H9 (cell line): Measurements from ENCODE around the gene EHBP1. TPM values are rescaled to one million over a fixed set of nuclear protein-coding genes. Genes with fewer than 3 reads are reported as not detected.

ENCODE experiments used
- DNase-seq: peaks from one replicate; pipeline ENCODE4 v3.0.0-alpha.2; 2017
- H2AFZ ChIP-seq: one replicate; pipeline ENCODE4 v1.6.1; 2013; ENCODE audit warnings: mild to moderate bottlenecking, low read length, control low read depth, moderate library complexity
- H2AK5ac ChIP-seq: 2 replicates; pipeline ENCODE4 v1.6.1; 2013; ENCODE audit warnings: low read length, control low read depth, mixed read lengths; ENCODE audit not compliant: insufficient read length
- H2BK120ac ChIP-seq: one replicate; pipeline ENCODE4 v1.6.1; 2013; ENCODE audit warnings: low read depth, mild to moderate bottlenecking, low read length, control low read depth, inconsistent platforms; ENCODE audit not compliant: poor library complexity, severe bottlenecking
- H2BK12ac ChIP-seq: 2 replicates; pipeline ENCODE4 v1.6.1; 2013; ENCODE audit warnings: low read length, control low read depth, mixed read lengths, low read depth; ENCODE audit not compliant: insufficient read length
- H2BK15ac ChIP-seq: 2 replicates; pipeline ENCODE4 v1.6.1; 2013; ENCODE audit warnings: low read depth, low read length, control low read depth
- H2BK20ac ChIP-seq: one replicate; pipeline ENCODE4 v1.6.1; 2013; ENCODE audit warnings: low read depth, mild to moderate bottlenecking, low read length, control low read depth, inconsistent platforms; ENCODE audit not compliant: poor library complexity, severe bottlenecking
- H2BK5ac ChIP-seq: 2 replicates; pipeline ENCODE4 v1.6.1; 2013; ENCODE audit warnings: low read length, control low read depth, mixed read lengths; ENCODE audit not compliant: insufficient read length
- H3K14ac ChIP-seq: 2 replicates; pipeline ENCODE4 v1.6.1; 2013; ENCODE audit warnings: low read length, control low read depth; ENCODE audit not compliant: insufficient read depth
- H3K18ac ChIP-seq: 2 replicates; pipeline ENCODE4 v1.6.1; 2013; ENCODE audit warnings: low read depth, mild to moderate bottlenecking, mixed read lengths, low read length, control low read depth; ENCODE audit not compliant: insufficient read length
- H3K23ac ChIP-seq: 2 replicates; pipeline ENCODE4 v1.6.1; 2013; ENCODE audit warnings: low read length, control low read depth, mixed read lengths, low read depth; ENCODE audit not compliant: insufficient read length
- H3K23me2 ChIP-seq: 2 replicates; pipeline ENCODE4 v1.6.1; 2013; ENCODE audit warnings: low read depth, mild to moderate bottlenecking, mixed read lengths, low read length, control low read depth; ENCODE audit not compliant: insufficient read length, poor library complexity, severe bottlenecking
- H3K27ac ChIP-seq: 2 replicates; pipeline ENCODE4 v1.5.1; 2013; ENCODE audit warnings: low read length, control low read depth, mixed read lengths, low read depth; ENCODE audit not compliant: insufficient read length
- H3K27me3 ChIP-seq: 2 replicates; pipeline ENCODE4 v1.6.1; 2013; ENCODE audit warnings: low read length, control low read depth, inconsistent platforms; ENCODE audit not compliant: insufficient read depth
- H3K4ac ChIP-seq: 2 replicates; pipeline ENCODE4 v1.6.1; 2013; ENCODE audit warnings: low read depth, mild to moderate bottlenecking, control low read depth, inconsistent platforms, low read length, moderate library complexity
- H3K4me1 ChIP-seq: 2 replicates; pipeline ENCODE4 v1.6.1; 2013; ENCODE audit warnings: low read length, control low read depth, inconsistent platforms; ENCODE audit not compliant: insufficient read depth
- H3K4me2 ChIP-seq: 2 replicates; pipeline ENCODE4 v1.6.1; 2013; ENCODE audit warnings: low read length, control low read depth, mixed read lengths; ENCODE audit not compliant: insufficient read length, insufficient read depth
- H3K56ac ChIP-seq: 2 replicates; pipeline ENCODE4 v1.6.1; 2013; ENCODE audit warnings: low read depth, mild to moderate bottlenecking, mixed read lengths, low read length, control low read depth; ENCODE audit not compliant: insufficient read length
- H3K79me1 ChIP-seq: 2 replicates; pipeline ENCODE4 v1.6.1; 2013; ENCODE audit warnings: low read depth, mild to moderate bottlenecking, moderate library complexity, low read length, control low read depth, inconsistent platforms; ENCODE audit not compliant: insufficient read depth, poor library complexity, severe bottlenecking
- H3K79me2 ChIP-seq: 2 replicates; pipeline ENCODE4 v1.6.1; 2013; ENCODE audit warnings: low read length, control low read depth, inconsistent platforms; ENCODE audit not compliant: insufficient read depth
- H3K9ac ChIP-seq: 2 replicates; pipeline ENCODE4 v1.6.1; 2013; ENCODE audit warnings: low read length, control low read depth, mixed read lengths; ENCODE audit not compliant: insufficient read length; ENCODE audit errors: extremely low read depth
- H3K9me3 ChIP-seq: one replicate; pipeline ENCODE4 v1.6.1; 2013; ENCODE audit warnings: low read depth, low read length, inconsistent platforms; ENCODE audit not compliant: control insufficient read depth
- H3T11ph ChIP-seq: one replicate; pipeline ENCODE4 v1.6.1; 2013; ENCODE audit warnings: mild to moderate bottlenecking, low read length, control low read depth, inconsistent platforms
- H4K20me1 ChIP-seq: one replicate; pipeline ENCODE4 v1.6.1; 2013; ENCODE audit not compliant: control insufficient read depth, insufficient read length, insufficient read depth
- H4K5ac ChIP-seq: 2 replicates; pipeline ENCODE4 v1.6.1; 2013; ENCODE audit warnings: low read depth, mild to moderate bottlenecking, mixed read lengths, low read length, control low read depth; ENCODE audit not compliant: insufficient read length
- H4K8ac ChIP-seq: replicated peaks from 2 replicates; pipeline ENCODE4 v1.6.1; 2013; ENCODE audit warnings: low read length, control low read depth, mixed read lengths, low read depth; ENCODE audit not compliant: insufficient read length
- H4K91ac ChIP-seq: 2 replicates; pipeline ENCODE4 v1.6.1; 2013; ENCODE audit warnings: low read depth, mild to moderate bottlenecking, moderate library complexity, mixed read lengths, low read length, control low read depth; ENCODE audit not compliant: insufficient read length
- H3K27ac Mint-ChIP-seq, 3 experiments: 2 replicates in 2 of 3; 3 replicates in 1 of 3; pipeline ENCODE4 v1.8.0; 2020 to 2021; ENCODE audit warnings: mixed read lengths in 3 of 3, mild to moderate bottlenecking in 1 of 3, moderate library complexity in 1 of 3
- H3K27me3 Mint-ChIP-seq: 2 replicates; pipeline ENCODE4 v1.8.0; 2021; ENCODE audit warnings: low read depth, mild to moderate bottlenecking, moderate library complexity, mixed read lengths
- H3K36me3 Mint-ChIP-seq, 3 experiments: 2 replicates in 2 of 3; 3 replicates in 1 of 3; pipeline ENCODE4 v1.8.0; 2020 to 2021; ENCODE audit warnings: low read depth in 3 of 3, mixed read lengths in 3 of 3; ENCODE audit not compliant: insufficient read depth in 1 of 3
- H3K4me1 Mint-ChIP-seq, 2 experiments: 2 replicates each; pipeline ENCODE4 v1.8.0; 2020; ENCODE audit warnings: mixed read lengths in 2 of 2
- H3K4me3 Mint-ChIP-seq, 2 experiments: 2 replicates in 1 of 2; 3 replicates in 1 of 2; pipeline ENCODE4 v1.8.0; 2020 to 2021; ENCODE audit warnings: mild to moderate bottlenecking in 2 of 2, mixed read lengths in 2 of 2, moderate library complexity in 1 of 2
- H3K9me3 Mint-ChIP-seq, 2 experiments: 2 replicates in 1 of 2; 3 replicates in 1 of 2; pipeline ENCODE4 v1.8.0; 2020; ENCODE audit warnings: mild to moderate bottlenecking in 2 of 2, mixed read lengths in 2 of 2, moderate library complexity in 1 of 2
- WGBS: extraction: QIAGEN DNeasy Blood & Tissue Kit; methylation state at CpG from one replicate; pipeline ENCODE4 v1.1.7; 2013; ENCODE audit warnings: missing lambda C conversion rate, low lambda C conversion rate, mixed read lengths; ENCODE audit not compliant: insufficient read length; ENCODE audit errors: extremely low coverage; 5-methylcytosine and 5-hydroxymethylcytosine counted together
- total RNA-seq: library from RNA; stranded (reverse); gene quantifications from 2 replicates; pipeline ENCODE4 v1.2.1, GENCODE V29; 2021
- TF ChIP-seq, protein P1 (sequence below): fragments of 200-600 bp; sonication (generic); conservative IDR thresholded peaks from 3 replicates; pipeline ENCODE4 v1.8.0; 2021; ENCODE audit warnings: antibody characterized with exemption, mild to moderate bottlenecking

The EHBP1 gene
- total RNA-seq, 1 experiment from 2014 or later, result 35.6 TPM

DNA sequence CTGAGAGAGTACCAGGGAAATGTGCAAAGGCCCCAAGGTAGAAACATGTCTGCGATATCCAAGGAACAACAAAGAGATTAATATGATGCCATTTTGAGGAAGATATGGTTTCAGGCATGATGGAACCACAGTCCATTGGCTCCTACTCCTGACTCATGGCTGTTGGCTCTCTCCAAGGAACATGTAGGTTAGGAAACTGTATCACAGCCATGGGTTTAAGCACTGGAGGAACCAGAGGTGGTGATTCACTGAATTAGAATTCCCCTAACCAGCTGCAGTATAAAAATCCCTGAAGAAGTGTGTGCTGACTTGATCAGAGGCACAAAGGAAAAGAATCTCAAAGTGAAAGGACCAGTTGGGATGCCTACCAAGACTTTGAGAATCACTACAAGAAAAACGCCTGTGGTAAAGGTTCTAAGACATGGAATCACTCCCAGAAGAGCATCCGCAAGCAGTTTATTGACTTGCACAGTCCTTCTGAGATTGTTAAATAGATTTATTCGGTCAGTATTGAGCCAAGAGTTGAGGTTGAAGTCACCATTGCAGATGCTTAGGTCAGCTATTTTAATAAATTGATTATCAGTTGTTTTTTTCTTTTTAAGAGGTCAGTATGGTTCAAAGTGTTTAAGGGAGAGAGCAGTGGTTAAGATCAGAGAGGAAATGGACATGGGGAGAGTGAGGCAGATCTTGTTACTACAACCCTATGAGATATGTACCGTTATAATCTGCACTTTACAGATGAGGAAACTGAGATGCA lies 234.4 kb downstream of the EHBP1 start:
- Mint-ChIP-seq H3K4me1 (no peaks in the 10 kb centered on the region), H3K27me3 (no peaks in the 10 kb centered on the region), H3K27ac (no peak overlapping the region; a peak in 2 of 7 replicates), H3K36me3 (no peaks in the 10 kb centered on the region), H3K4me3 (no peak overlapping the region), H3K9me3 (no peaks in the 10 kb centered on the region)
- Histone ChIP-seq H3K14ac (no peak overlapping the region), H4K8ac (no peak overlapping the region), H3K9ac (no peak overlapping the region), H2BK5ac (no peak overlapping the region), H3K4me2 (no peak overlapping the region), H3K27ac (no peak overlapping the region), H2BK12ac (no peak overlapping the region), H2BK20ac (no peak overlapping the region), H2AFZ (no peak overlapping the region), H4K91ac (no peak overlapping the region), H2BK15ac (no peak overlapping the region), H3K27me3 (no peaks in the 10 kb centered on the region), H3K56ac (no peak overlapping the region), H3T11ph (no peak overlapping the region), H3K23ac (no peak overlapping the region), H3K4ac (no peak overlapping the region), H3K79me1 (no peaks in the 10 kb centered on the region), H3K79me2 (no peaks in the 10 kb centered on the region), H2AK5ac (no peak overlapping the region), H3K18ac (no peak overlapping the region), H3K4me1 (no peaks in the 10 kb centered on the region), H2BK120ac (no peak overlapping the region), H3K23me2 (no peaks in the 10 kb centered on the region), H4K5ac (no peak overlapping the region), H4K20me1 (no peaks in the 10 kb centered on the region), H3K9me3 (no peaks in the 10 kb centered on the region)
- TF ChIP-seq, protein P1, sequence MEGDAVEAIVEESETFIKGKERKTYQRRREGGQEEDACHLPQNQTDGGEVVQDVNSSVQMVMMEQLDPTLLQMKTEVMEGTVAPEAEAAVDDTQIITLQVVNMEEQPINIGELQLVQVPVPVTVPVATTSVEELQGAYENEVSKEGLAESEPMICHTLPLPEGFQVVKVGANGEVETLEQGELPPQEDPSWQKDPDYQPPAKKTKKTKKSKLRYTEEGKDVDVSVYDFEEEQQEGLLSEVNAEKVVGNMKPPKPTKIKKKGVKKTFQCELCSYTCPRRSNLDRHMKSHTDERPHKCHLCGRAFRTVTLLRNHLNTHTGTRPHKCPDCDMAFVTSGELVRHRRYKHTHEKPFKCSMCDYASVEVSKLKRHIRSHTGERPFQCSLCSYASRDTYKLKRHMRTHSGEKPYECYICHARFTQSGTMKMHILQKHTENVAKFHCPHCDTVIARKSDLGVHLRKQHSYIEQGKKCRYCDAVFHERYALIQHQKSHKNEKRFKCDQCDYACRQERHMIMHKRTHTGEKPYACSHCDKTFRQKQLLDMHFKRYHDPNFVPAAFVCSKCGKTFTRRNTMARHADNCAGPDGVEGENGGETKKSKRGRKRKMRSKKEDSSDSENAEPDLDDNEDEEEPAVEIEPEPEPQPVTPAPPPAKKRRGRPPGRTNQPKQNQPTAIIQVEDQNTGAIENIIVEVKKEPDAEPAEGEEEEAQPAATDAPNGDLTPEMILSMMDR, result no peak
- DNase-seq, result no peak
- no CpG with 5 or more reads among the region's 5 CpGs for WGBS
